Neural cell (in vitro differentiated cells): Measurements from ENCODE around the gene TMEM135. TPM values are rescaled to one million over a fixed set of nuclear protein-coding genes. Genes with fewer than 3 reads are reported as not detected.
"Not testable (repeated sequence)": the region's sequence is repeated elsewhere in the genome, so short reads cannot be mapped to it uniquely, and the experiment has no call there.

ENCODE experiments used
- H2AFZ ChIP-seq: fragments of 200-600, 300-800 bp; sonication (generic), shearing (Covaris generic); 2 replicates; pipeline ENCODE4 v1.6.0; 2014; ENCODE audit warnings: low read depth, mild to moderate bottlenecking, antibody characterized with exemption, low read length, moderate library complexity
- H3F3A ChIP-seq: fragments of 200-600 bp; shearing (Covaris generic); 2 replicates; pipeline ENCODE4 v1.6.1; 2016; ENCODE audit warnings: mild to moderate bottlenecking, moderate library complexity, mixed read lengths, antibody characterized with exemption, low read length; ENCODE audit not compliant: insufficient read depth, poor library complexity, severe bottlenecking
- H3K27ac ChIP-seq: fragments of 200-600, 300-800 bp; sonication (generic), shearing (Covaris generic); 2 replicates; pipeline ENCODE4 v1.5.1; 2014; ENCODE audit warnings: mild to moderate bottlenecking, low read length, moderate library complexity
- H3K27me3 ChIP-seq: fragments of 300-800, 200-600 bp; sonication (generic), shearing (Covaris generic); 2 replicates; pipeline ENCODE4 v1.6.0; 2014; ENCODE audit warnings: mild to moderate bottlenecking, low read depth, low read length, moderate library complexity; ENCODE audit not compliant: insufficient read depth
- H3K36me3 ChIP-seq: fragments of 300-800, 200-600 bp; sonication (generic), shearing (Covaris generic); 2 replicates; pipeline ENCODE4 v1.5.1; 2014; ENCODE audit warnings: mild to moderate bottlenecking, antibody characterized with exemption, low read length, moderate library complexity; ENCODE audit not compliant: insufficient read depth
- H3K4me2 ChIP-seq: fragments of 300-800, 200-600 bp; sonication (generic), shearing (Covaris generic); 2 replicates; pipeline ENCODE4 v1.6.0; 2014; ENCODE audit warnings: mild to moderate bottlenecking, low read length
- H3K4me3 ChIP-seq: fragments of 300-800, 200-600 bp; sonication (generic), shearing (Covaris generic); 2 replicates; pipeline ENCODE4 v1.5.1; 2014; ENCODE audit warnings: mild to moderate bottlenecking, low read length, moderate library complexity
- H3K79me2 ChIP-seq: fragments of 200-600 bp; shearing (Covaris generic); replicated peaks from 2 replicates; pipeline ENCODE4 v1.6.0; 2014; ENCODE audit warnings: mild to moderate bottlenecking, low read length, moderate library complexity; ENCODE audit not compliant: insufficient read depth
- H3K9ac ChIP-seq: fragments of 300-800, 200-600 bp; sonication (generic), shearing (Covaris generic); 2 replicates; pipeline ENCODE4 v1.6.1; 2016; ENCODE audit warnings: mild to moderate bottlenecking, low read length, mixed read lengths
- H3K9me2 ChIP-seq: fragments of 200-600 bp; shearing (Covaris generic); 2 replicates; pipeline ENCODE4 v1.6.1; 2016; ENCODE audit warnings: mild to moderate bottlenecking, low read length, mixed read lengths; ENCODE audit not compliant: insufficient read depth
- H3K9me3 ChIP-seq: fragments of 200-600, 300-800 bp; sonication (generic), shearing (Covaris generic); 2 replicates; pipeline ENCODE4 v1.6.1; 2016; ENCODE audit warnings: mild to moderate bottlenecking, mixed run types, low read length, moderate library complexity, mixed read lengths
- H4K20me1 ChIP-seq: fragments of 200-600 bp; shearing (Covaris generic); 2 replicates; pipeline ENCODE4 v1.6.1; 2016; ENCODE audit warnings: mild to moderate bottlenecking, mixed run types; ENCODE audit not compliant: insufficient read depth
- EP300 ChIP-seq: fragments of 450-650 bp; conservative IDR thresholded peaks from 2 replicates; pipeline ENCODE4 v1.6.1; 2014; ENCODE audit warnings: antibody characterized with exemption, mild to moderate bottlenecking, moderate library complexity; ENCODE audit not compliant: poor library complexity, severe bottlenecking
- EZH2 ChIP-seq: fragments of 200-600, 300-800 bp; shearing (Covaris generic), sonication (generic); IDR thresholded peaks from 2 replicates; pipeline ENCODE4 v1.6.1; 2014; ENCODE audit warnings: antibody characterized with exemption, low read length, borderline replicate concordance, mild to moderate bottlenecking; ENCODE audit not compliant: insufficient read depth, poor library complexity, severe bottlenecking
- MXI1 ChIP-seq: fragments of 450-650 bp; conservative IDR thresholded peaks from 2 replicates; pipeline ENCODE4 v1.6.1; 2014; ENCODE audit warnings: antibody characterized with exemption, mild to moderate bottlenecking; ENCODE audit not compliant: poor library complexity, severe bottlenecking
- POLR2AphosphoS5 ChIP-seq: IDR thresholded peaks from 2 replicates; pipeline ENCODE4 v1.6.1; 2012
- RAD21 ChIP-seq: fragments of 450-650 bp; conservative IDR thresholded peaks from 2 replicates; pipeline ENCODE4 v1.6.1; 2014; ENCODE audit warnings: antibody characterized with exemption, mild to moderate bottlenecking, moderate library complexity
- SMC3 ChIP-seq: fragments of 450-650 bp; conservative IDR thresholded peaks from 2 replicates; pipeline ENCODE4 v1.6.1; 2014; ENCODE audit warnings: antibody characterized with exemption, mild to moderate bottlenecking, moderate library complexity; ENCODE audit not compliant: poor library complexity
- TAF1 ChIP-seq: IDR thresholded peaks from 2 replicates; pipeline ENCODE4 v1.6.1; 2012; ENCODE audit warnings: low read depth
- polyA plus RNA-seq: library from polyadenylated mRNA; depleted of rRNA; stranded (reverse); fragments of >200 nt; gene quantifications from 2 replicates; pipeline ENCODE4 v1.2.3, GENCODE V29; 2014
- TF ChIP-seq, protein P1 (sequence below): fragments of 450-650 bp; IDR thresholded peaks from 2 replicates; pipeline ENCODE4 v1.5.1; 2014; ENCODE audit warnings: antibody characterized with exemption, mild to moderate bottlenecking, moderate library complexity; ENCODE audit not compliant: poor library complexity, severe bottlenecking
- TF ChIP-seq, protein P2 (sequence below): IDR thresholded peaks from 2 replicates; pipeline ENCODE4 v1.6.1; 2012; ENCODE audit warnings: borderline replicate concordance

The TMEM135 gene
- polyA plus RNA-seq, 1 donor from 2014 or later = 15.6 TPM

DNA sequence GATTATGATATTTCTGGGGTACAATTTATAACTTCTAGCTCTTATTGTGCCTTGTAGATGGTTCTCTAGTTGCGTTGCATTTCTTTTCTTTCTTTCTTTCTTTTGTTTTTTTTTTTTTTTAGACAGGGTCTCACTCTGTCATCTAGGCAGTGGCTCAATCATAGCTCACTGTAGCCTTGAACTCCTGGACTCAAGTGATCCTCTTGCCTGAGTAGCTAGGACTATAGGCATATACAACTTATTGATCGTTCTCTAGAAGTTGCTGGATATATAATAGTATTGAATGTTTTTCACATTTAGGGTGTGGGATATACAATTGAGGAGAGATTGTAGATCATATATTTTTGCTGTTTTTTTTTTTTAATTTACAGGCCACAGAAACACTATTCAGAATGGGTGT lies 119.2 kb downstream of the TMEM135 start:
- Histone ChIP-seq H3K9me3 (no peaks in the 10 kb centered on the region), H3K27ac (no peak overlapping the region), H4K20me1 (no peaks in the 10 kb centered on the region), H3K27me3 (no peaks in the 10 kb centered on the region), H2AFZ (no peak overlapping the region), H3K79me2 (no peaks in the 10 kb centered on the region), H3K4me3 (no peak overlapping the region), H3K9ac (no peak overlapping the region), H3K36me3 (no peaks in the 10 kb centered on the region), H3K9me2 (no peaks in the 10 kb centered on the region), H3F3A (no peaks in the 10 kb centered on the region), H3K4me2 (no peak overlapping the region)
- TF ChIP-seq, protein P1, sequence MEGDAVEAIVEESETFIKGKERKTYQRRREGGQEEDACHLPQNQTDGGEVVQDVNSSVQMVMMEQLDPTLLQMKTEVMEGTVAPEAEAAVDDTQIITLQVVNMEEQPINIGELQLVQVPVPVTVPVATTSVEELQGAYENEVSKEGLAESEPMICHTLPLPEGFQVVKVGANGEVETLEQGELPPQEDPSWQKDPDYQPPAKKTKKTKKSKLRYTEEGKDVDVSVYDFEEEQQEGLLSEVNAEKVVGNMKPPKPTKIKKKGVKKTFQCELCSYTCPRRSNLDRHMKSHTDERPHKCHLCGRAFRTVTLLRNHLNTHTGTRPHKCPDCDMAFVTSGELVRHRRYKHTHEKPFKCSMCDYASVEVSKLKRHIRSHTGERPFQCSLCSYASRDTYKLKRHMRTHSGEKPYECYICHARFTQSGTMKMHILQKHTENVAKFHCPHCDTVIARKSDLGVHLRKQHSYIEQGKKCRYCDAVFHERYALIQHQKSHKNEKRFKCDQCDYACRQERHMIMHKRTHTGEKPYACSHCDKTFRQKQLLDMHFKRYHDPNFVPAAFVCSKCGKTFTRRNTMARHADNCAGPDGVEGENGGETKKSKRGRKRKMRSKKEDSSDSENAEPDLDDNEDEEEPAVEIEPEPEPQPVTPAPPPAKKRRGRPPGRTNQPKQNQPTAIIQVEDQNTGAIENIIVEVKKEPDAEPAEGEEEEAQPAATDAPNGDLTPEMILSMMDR = no peak
- TF ChIP-seq SMC3 (no peak), EZH2 (no peak), POLR2AphosphoS5 (no peak), MXI1 (no peak), EP300 (no peak), TAF1 (no peak), RAD21 (no peak)
- TF ChIP-seq, protein P2, sequence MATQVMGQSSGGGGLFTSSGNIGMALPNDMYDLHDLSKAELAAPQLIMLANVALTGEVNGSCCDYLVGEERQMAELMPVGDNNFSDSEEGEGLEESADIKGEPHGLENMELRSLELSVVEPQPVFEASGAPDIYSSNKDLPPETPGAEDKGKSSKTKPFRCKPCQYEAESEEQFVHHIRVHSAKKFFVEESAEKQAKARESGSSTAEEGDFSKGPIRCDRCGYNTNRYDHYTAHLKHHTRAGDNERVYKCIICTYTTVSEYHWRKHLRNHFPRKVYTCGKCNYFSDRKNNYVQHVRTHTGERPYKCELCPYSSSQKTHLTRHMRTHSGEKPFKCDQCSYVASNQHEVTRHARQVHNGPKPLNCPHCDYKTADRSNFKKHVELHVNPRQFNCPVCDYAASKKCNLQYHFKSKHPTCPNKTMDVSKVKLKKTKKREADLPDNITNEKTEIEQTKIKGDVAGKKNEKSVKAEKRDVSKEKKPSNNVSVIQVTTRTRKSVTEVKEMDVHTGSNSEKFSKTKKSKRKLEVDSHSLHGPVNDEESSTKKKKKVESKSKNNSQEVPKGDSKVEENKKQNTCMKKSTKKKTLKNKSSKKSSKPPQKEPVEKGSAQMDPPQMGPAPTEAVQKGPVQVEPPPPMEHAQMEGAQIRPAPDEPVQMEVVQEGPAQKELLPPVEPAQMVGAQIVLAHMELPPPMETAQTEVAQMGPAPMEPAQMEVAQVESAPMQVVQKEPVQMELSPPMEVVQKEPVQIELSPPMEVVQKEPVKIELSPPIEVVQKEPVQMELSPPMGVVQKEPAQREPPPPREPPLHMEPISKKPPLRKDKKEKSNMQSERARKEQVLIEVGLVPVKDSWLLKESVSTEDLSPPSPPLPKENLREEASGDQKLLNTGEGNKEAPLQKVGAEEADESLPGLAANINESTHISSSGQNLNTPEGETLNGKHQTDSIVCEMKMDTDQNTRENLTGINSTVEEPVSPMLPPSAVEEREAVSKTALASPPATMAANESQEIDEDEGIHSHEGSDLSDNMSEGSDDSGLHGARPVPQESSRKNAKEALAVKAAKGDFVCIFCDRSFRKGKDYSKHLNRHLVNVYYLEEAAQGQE = no peak

DNA sequence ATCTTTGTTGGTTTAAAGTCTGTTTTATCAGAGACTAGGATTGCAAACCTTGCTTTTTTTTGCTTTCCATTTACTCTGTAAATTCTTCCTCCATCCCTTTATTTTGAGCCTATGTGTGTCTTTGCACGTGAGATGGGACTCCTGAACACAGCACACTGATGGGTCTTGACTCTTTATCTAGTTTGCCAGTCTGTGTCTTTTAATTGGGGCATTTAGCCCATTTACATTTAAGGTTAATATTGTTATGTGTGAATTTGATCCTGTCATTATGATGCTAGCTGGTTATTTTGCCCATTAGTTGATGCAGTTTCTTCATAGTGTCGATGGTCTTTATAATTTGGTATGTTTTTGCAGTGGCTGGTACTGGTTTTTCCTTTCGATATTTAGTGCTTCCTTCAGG lies 131.3 kb downstream of the TMEM135 start:
- H4K20me1 ChIP-seq, H3K79me2 ChIP-seq, H3K27ac ChIP-seq, H3F3A ChIP-seq, H3K9me2 ChIP-seq, H3K27me3 ChIP-seq, H3K4me3 ChIP-seq, H3K4me2 ChIP-seq, H2AFZ ChIP-seq, H3K9ac ChIP-seq, H3K9me3 ChIP-seq, H3K36me3 ChIP-seq: not testable (repeated sequence)
